Measurements from ENCODE around the gene RSBN1. TPM values are rescaled to one million over a fixed set of nuclear protein-coding genes. Genes with fewer than 3 reads are reported as not detected.

Gene RSBN1
- total RNA-seq, 1 donor from 2014 or later, result 22.7 TPM

- Histone ChIP-seq H3K4me3 (no peak overlapping the region), H3K27ac (no peak overlapping the region), H3K4me1 (no peaks in the 10 kb centered on the region), H3K27me3 (no peaks in the 10 kb centered on the region), H3K36me3 (peaks cover 4 to 31% of the 10 kb centered on the region in 2 donors), H3K9me3 (no peaks in the 10 kb centered on the region)
- DNase-seq (ENCODE audit: low spot score in 2 of 2), result no peak
- no peak for TF ChIP-seq CTCF (IDR thresholded peaks at IDR 0.05)
- intact Hi-C loops (cut with DNase I), result no loop called here
Observed at GRCh38 chr1:113765306-113766230, 46.7 kb downstream of the RSBN1 start.

DNA sequence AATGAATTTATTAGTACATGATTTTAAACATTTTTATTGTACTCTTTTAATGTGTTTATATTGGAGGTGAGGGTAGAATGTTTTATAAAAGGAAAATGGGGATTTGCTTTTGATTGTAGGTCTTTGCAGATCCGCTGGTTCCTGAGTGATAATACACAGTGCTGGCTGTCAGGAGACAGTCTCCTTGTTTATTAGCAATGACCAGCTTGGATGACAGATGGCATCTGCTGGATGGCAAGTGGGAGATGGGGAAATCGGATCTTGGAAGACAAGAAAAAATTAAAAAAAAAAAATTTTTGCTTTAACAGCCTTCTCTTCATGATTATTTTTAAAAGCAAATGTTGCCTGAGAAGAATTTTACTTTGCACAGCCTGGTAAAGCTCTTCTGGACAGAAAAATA, 48.6 kb downstream of the RSBN1 start:
- DNase-seq (ENCODE audit: low spot score in 2 of 2), result no peak
- no peak overlapping the region for H3K4me3 ChIP-seq
- no peak overlapping the region for H3K27ac ChIP-seq
- peaks cover 4 to 31% of the 10 kb centered on the region in 2 donors for H3K36me3 ChIP-seq
- H3K9me3 ChIP-seq, result no peaks in the 10 kb centered on the region
- no peaks in the 10 kb centered on the region for H3K4me1 ChIP-seq
- TF ChIP-seq CTCF (IDR thresholded peaks at IDR 0.05), result no peak
- H3K27me3 ChIP-seq, result no peaks in the 10 kb centered on the region
- intact Hi-C loops (cut with DNase I), result no loop called here

GRCh38 chr1:113761937-113762336, 50.3 kb downstream of the RSBN1 start:
- no peak for TF ChIP-seq CTCF (IDR thresholded peaks at IDR 0.05)
- Histone ChIP-seq H3K27me3 (no peaks in the 10 kb centered on the region), H3K9me3 (no peaks in the 10 kb centered on the region), H3K4me3 (no peak overlapping the region), H3K27ac (no peak overlapping the region), H3K4me1 (peaks cover 0 to 1% of the 10 kb centered on the region in 2 donors), H3K36me3 (peaks cover 4 to 20% of the 10 kb centered on the region in 2 donors)
- intact Hi-C loops (cut with DNase I), result no loop called here
- no peak for DNase-seq (ENCODE audit: low spot score in 2 of 2)

DNA sequence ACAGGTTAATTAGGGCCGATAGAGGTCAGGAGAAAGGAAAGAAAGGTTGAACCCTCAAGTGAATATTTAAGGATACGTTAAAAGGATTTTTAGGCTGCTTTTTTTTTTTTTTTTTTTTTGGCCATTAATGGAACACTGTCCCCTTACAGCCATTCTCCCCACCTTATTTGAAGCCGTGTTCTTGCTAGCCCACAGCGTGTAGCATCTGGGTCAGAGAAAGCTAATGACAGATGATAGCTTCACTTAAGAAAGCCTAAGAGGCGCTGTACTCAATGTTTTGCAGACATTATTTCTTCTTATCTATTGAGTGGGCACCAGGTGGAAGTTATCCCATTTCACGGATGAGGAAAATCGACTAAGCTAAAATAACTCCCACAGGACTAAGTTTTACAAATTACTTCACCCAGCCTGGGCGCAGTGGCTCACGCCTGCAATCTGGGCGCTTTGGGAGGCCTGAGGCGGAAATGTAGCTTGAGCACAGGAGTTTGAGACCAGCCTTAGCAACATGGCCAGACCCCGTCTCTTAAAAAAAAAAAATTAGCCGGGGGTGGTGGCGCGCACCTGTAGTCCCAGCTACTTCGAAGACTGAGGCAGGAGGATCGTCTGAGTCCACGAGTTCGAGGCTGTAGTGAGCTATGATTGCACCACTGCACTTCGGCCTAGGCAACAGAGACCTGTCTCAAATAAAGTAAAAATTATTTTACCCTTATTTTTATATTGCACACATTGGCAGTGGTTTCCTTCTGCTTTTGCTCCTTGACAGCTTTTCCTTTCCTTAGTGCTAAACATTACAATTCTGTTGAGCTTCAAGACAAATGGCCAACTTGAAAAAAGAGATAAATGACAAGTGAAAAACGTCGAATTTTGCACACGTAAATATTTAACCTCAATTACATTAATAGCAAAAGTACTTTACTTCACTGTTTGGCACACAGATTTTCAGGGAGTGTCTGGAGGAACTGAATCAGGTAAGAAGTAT, 51.9 kb downstream of the RSBN1 start:
- TF ChIP-seq CTCF (IDR thresholded peaks at IDR 0.05), result no peak
- H3K9me3 ChIP-seq, result no peaks in the 10 kb centered on the region
- peaks cover 0 to 6% of the 10 kb centered on the region in 2 donors for H3K36me3 ChIP-seq
- H3K4me1 ChIP-seq, result peaks cover 0 to 7% of the 10 kb centered on the region in 2 donors
- H3K4me3 ChIP-seq, result peak overlapping the region; percentile 85 to 86
- intact Hi-C loops (cut with DNase I), result no loop called here
- DNase-seq (ENCODE audit: low spot score in 2 of 2), result no peak
- no peaks in the 10 kb centered on the region for H3K27me3 ChIP-seq
- peak overlapping the region; percentile 97 to 99 for H3K27ac ChIP-seq

DNA sequence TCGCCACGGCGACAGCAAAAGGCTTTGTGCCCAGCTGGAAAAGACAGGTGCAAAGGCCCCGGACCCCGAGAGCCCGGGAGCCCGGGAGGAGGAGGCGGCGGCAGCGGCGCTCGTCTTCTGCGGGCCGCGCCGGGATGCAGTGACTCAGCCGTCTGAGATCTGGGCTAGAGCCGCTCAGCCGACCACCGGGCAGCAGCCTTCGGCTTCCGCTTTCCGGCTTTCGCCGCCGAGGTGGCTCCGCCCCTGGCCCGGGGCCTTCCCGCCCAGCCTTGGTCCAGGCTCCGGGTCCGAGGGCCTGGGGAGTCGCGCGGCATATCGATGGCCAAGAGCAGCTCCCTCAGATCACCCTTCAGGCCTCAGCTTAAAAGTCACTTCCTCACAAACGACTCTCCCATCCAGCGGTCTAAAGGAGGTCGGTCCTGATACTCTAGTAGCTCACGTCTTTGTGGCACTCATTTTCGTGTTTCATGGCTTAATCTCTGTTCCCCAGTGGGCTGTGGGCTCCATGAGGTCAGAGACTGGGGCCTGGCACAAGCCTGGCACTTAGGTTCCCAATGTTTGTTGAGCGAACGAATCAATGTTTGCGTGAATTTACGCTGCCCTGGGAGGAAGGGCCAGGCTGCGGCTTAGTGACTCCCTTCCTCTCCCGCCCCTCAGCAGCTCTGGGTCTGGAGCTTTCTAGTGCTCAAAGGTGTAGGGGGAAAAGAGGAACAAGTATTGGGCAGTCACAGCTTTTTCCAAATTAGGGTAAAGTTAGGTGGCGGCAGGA, 52.8 kb downstream of the RSBN1 start, which contains the start of gene PHTF1:
PHTF1 (minus strand) TSS at position 154 of the 769 bp plus-strand sequence. CDS start 783 bp downstream, outside the sequence.
- no peak for TF ChIP-seq CTCF (IDR thresholded peaks at IDR 0.05)
- intact Hi-C loops (cut with DNase I), result loop anchor here (1.0 to 5.0 kb wide), 6 partner anchors 33 to 1367 kb away; partner anchors contain the start of genes AP4B1, DCLRE1B, HIPK1 and MAGI3
- Histone ChIP-seq H3K9me3 (no peaks in the 10 kb centered on the region), H3K27me3 (no peaks in the 10 kb centered on the region), H3K27ac (peak within 1 kb of the TSS; percentile 97 to 99), H3K4me1 (peaks cover 0 to 7% of the 10 kb centered on the region in 2 donors), H3K36me3 (no peaks in the 10 kb centered on the region), H3K4me3 (peak within 1 kb of the TSS; percentile 85 to 86)
- peak; percentile 16 to 86 for DNase-seq (ENCODE audit: low spot score in 2 of 2)
